ENCODE data around the gene EEFSEC.

Gene EEFSEC

GRCh38 chr3:128307781-128308469, 154.6 kb downstream of the EEFSEC start:
- FAIRE-seq = no peak
- DNase-seq (ENCODE audit: insufficient read length) = no peak
- no peak for TF ChIP-seq TAF1 (IDR thresholded peaks at IDR 0.05; ENCODE audit: borderline replicate concordance, low read depth, low read length)
- no peak for TF ChIP-seq POLR2A (IDR thresholded peaks at IDR 0.05; ENCODE audit: low read depth, low read length)
- TF ChIP-seq POLR2AphosphoS5 (IDR thresholded peaks at IDR 0.05; ENCODE audit: low read depth, low read length) = no peak

GRCh38 chr3:128309026-128309425, 155.7 kb downstream of the EEFSEC start:
- no peak for TF ChIP-seq POLR2AphosphoS5 (IDR thresholded peaks at IDR 0.05; ENCODE audit: low read depth, low read length)
- no peak for TF ChIP-seq TAF1 (IDR thresholded peaks at IDR 0.05; ENCODE audit: borderline replicate concordance, low read depth, low read length)
- DNase-seq (ENCODE audit: insufficient read length) (no peak), FAIRE-seq (no peak)

- no peak for DNase-seq (ENCODE audit: insufficient read length)
- TF ChIP-seq POLR2A (IDR thresholded peaks at IDR 0.05; ENCODE audit: low read depth, low read length) (no peak), POLR2AphosphoS5 (IDR thresholded peaks at IDR 0.05; ENCODE audit: low read depth, low read length) (no peak), TAF1 (IDR thresholded peaks at IDR 0.05; ENCODE audit: borderline replicate concordance, low read depth, low read length) (no peak)
- no peak for FAIRE-seq
Measured at GRCh38 chr3:128310286-128311058, 157.2 kb downstream of the EEFSEC start.

GRCh38 chr3:128311441-128311844, 158.2 kb downstream of the EEFSEC start:
- TF ChIP-seq TAF1 (IDR thresholded peaks at IDR 0.05; ENCODE audit: borderline replicate concordance, low read depth, low read length) (no peak), POLR2A (IDR thresholded peaks at IDR 0.05; ENCODE audit: low read depth, low read length) (no peak), POLR2AphosphoS5 (IDR thresholded peaks at IDR 0.05; ENCODE audit: low read depth, low read length) (no peak)
- no peak for FAIRE-seq

GRCh38 chr3:128312271-128312670, 159.0 kb downstream of the EEFSEC start:
- DNase-seq (ENCODE audit: insufficient read length) = no peak
- no peak for FAIRE-seq
- TF ChIP-seq POLR2AphosphoS5 (IDR thresholded peaks at IDR 0.05; ENCODE audit: low read depth, low read length) = no peak
- no peak for TF ChIP-seq TAF1 (IDR thresholded peaks at IDR 0.05; ENCODE audit: borderline replicate concordance, low read depth, low read length)

More at GRCh38 chr3:128311441-128311844, 158.2 kb downstream of the EEFSEC start:
- DNase-seq (ENCODE audit: insufficient read length) = no peak

GRCh38 chr3:128313071-128313725, 159.9 kb downstream of the EEFSEC start:
- TF ChIP-seq POLR2AphosphoS5 (IDR thresholded peaks at IDR 0.05; ENCODE audit: low read depth, low read length) (no peak), POLR2A (IDR thresholded peaks at IDR 0.05; ENCODE audit: low read depth, low read length) (no peak), TAF1 (IDR thresholded peaks at IDR 0.05; ENCODE audit: borderline replicate concordance, low read depth, low read length) (no peak)
- no peak for DNase-seq (ENCODE audit: insufficient read length)
- FAIRE-seq = no peak

GRCh38 chr3:128313935-128314334, 160.7 kb downstream of the EEFSEC start:
- TF ChIP-seq POLR2A (IDR thresholded peaks at IDR 0.05; ENCODE audit: low read depth, low read length) = no peak
- no peak for TF ChIP-seq POLR2AphosphoS5 (IDR thresholded peaks at IDR 0.05; ENCODE audit: low read depth, low read length)
- TF ChIP-seq TAF1 (IDR thresholded peaks at IDR 0.05; ENCODE audit: borderline replicate concordance, low read depth, low read length) = no peak
- FAIRE-seq (no peak), DNase-seq (ENCODE audit: insufficient read length) (no peak)

GRCh38 chr3:128315313-128315712, 162.0 kb downstream of the EEFSEC start:
- DNase-seq (ENCODE audit: insufficient read length) = no peak
- TF ChIP-seq TAF1 (IDR thresholded peaks at IDR 0.05; ENCODE audit: borderline replicate concordance, low read depth, low read length) (no peak), POLR2AphosphoS5 (IDR thresholded peaks at IDR 0.05; ENCODE audit: low read depth, low read length) (no peak), POLR2A (IDR thresholded peaks at IDR 0.05; ENCODE audit: low read depth, low read length) (no peak)
- FAIRE-seq = no peak

GRCh38 chr3:128316481-128316891, 163.2 kb downstream of the EEFSEC start:
- TF ChIP-seq POLR2A (IDR thresholded peaks at IDR 0.05; ENCODE audit: low read depth, low read length) = no peak
- TF ChIP-seq TAF1 (IDR thresholded peaks at IDR 0.05; ENCODE audit: borderline replicate concordance, low read depth, low read length) = no peak
- no peak for TF ChIP-seq POLR2AphosphoS5 (IDR thresholded peaks at IDR 0.05; ENCODE audit: low read depth, low read length)
- DNase-seq (ENCODE audit: insufficient read length) = no peak
- no peak for FAIRE-seq

- no peak for TF ChIP-seq POLR2A (IDR thresholded peaks at IDR 0.05; ENCODE audit: low read depth, low read length)
- no peak for TF ChIP-seq TAF1 (IDR thresholded peaks at IDR 0.05; ENCODE audit: borderline replicate concordance, low read depth, low read length)
- no peak for TF ChIP-seq POLR2AphosphoS5 (IDR thresholded peaks at IDR 0.05; ENCODE audit: low read depth, low read length)
- no peak for FAIRE-seq
- no peak for DNase-seq (ENCODE audit: insufficient read length)
Measured at GRCh38 chr3:128317101-128317697, 163.9 kb downstream of the EEFSEC start.

GRCh38 chr3:128317698-128318231, 164.5 kb downstream of the EEFSEC start:
- DNase-seq (ENCODE audit: insufficient read length) = no peak
- FAIRE-seq = no peak
- TF ChIP-seq TAF1 (IDR thresholded peaks at IDR 0.05; ENCODE audit: borderline replicate concordance, low read depth, low read length) (no peak), POLR2AphosphoS5 (IDR thresholded peaks at IDR 0.05; ENCODE audit: low read depth, low read length) (no peak), POLR2A (IDR thresholded peaks at IDR 0.05; ENCODE audit: low read depth, low read length) (no peak)

Measured in GM12892 (cell line).